Measurements from ENCODE around the gene SZT2.

The SZT2 gene

GRCh38 chr1:43373066-43373940 lies 16.4 kb upstream of the SZT2 start:
- DNase-seq (ENCODE audit: low read depth), result no peak
- no peak for TF ChIP-seq CTCF (IDR thresholded peaks at IDR 0.05; ENCODE audit: low read depth, low read length, missing control alignments)
- H3K4me3 ChIP-seq (ENCODE audit: low read depth, low read length), result no peak overlapping the region

GRCh38 chr1:43376723-43377235 lies 12.9 kb upstream of the SZT2 start:
- no peak for DNase-seq (ENCODE audit: low read depth)
- TF ChIP-seq CTCF (IDR thresholded peaks at IDR 0.05; ENCODE audit: low read depth, low read length, missing control alignments), result no peak
- no peak overlapping the region for H3K4me3 ChIP-seq (ENCODE audit: low read depth, low read length)

- DNase-seq (ENCODE audit: low read depth), result no peak
- no peak overlapping the region for H3K4me3 ChIP-seq (ENCODE audit: low read depth, low read length)
- no peak for TF ChIP-seq CTCF (IDR thresholded peaks at IDR 0.05; ENCODE audit: low read depth, low read length, missing control alignments)
Measured at GRCh38 chr1:43377831-43378230, 11.9 kb upstream of the SZT2 start.

- H3K4me3 ChIP-seq (ENCODE audit: low read depth, low read length), result no peak overlapping the region
- no peak for TF ChIP-seq CTCF (IDR thresholded peaks at IDR 0.05; ENCODE audit: low read depth, low read length, missing control alignments)
- DNase-seq (ENCODE audit: low read depth), result no peak
Measured at GRCh38 chr1:43379476-43379875, 10.2 kb upstream of the SZT2 start.

GRCh38 chr1:43381612-43382011 lies 8.1 kb upstream of the SZT2 start:
- no peak for DNase-seq (ENCODE audit: low read depth)

GRCh38 chr1:43382027-43382779 lies 7.5 kb upstream of the SZT2 start:
- no peak for TF ChIP-seq CTCF (IDR thresholded peaks at IDR 0.05; ENCODE audit: low read depth, low read length, missing control alignments)
- DNase-seq (ENCODE audit: low read depth), result no peak
- H3K4me3 ChIP-seq (ENCODE audit: low read depth, low read length), result no peak overlapping the region

More at GRCh38 chr1:43381612-43382011, 8.1 kb upstream of the SZT2 start:
- H3K4me3 ChIP-seq (ENCODE audit: low read depth, low read length), result no peak overlapping the region
- no peak for TF ChIP-seq CTCF (IDR thresholded peaks at IDR 0.05; ENCODE audit: low read depth, low read length, missing control alignments)

Measured in GM12864 (cell line).